ENCODE measurements around the gene ARHGEF38.
"Not testable (repeated sequence)": the region's sequence is repeated elsewhere in the genome, so short reads cannot be mapped to it uniquely, and the experiment has no call there.

Gene ARHGEF38

GRCh38 chr4:105719204-105719603, 166.8 kb downstream of the ARHGEF38 start:
- no peak for DNase-seq

GRCh38 chr4:105725623-105726022, 173.2 kb downstream of the ARHGEF38 start:
- DNase-seq = no peak

GRCh38 chr4:105729895-105730294, 177.5 kb downstream of the ARHGEF38 start:
- not testable (repeated sequence) for DNase-seq

Data from OCI-M1 (cell line).